Keratinocyte (primary cell): ENCODE data around the gene PTPN6.

Experiments used
- EZH2 ChIP-seq: IDR thresholded peaks from one replicate; pipeline ENCODE4 v1.6.1; 2012; ENCODE audit warnings: inconsistent platforms, mild to moderate bottlenecking, low read length, moderate library complexity
- TF ChIP-seq, protein P1 (sequence below), 3 experiments: IDR thresholded peaks in 1 of 3; conservative IDR thresholded peaks in 1 of 3; optimal IDR thresholded peaks in 1 of 3; 2 replicates in 2 of 3; 3 replicates in 1 of 3; pipeline versions ENCODE3 to v1.5.1; 2011; ENCODE audit warnings: low read length in 3 of 3, mild to moderate bottlenecking in 3 of 3, moderate library complexity in 2 of 3, control low read depth in 1 of 3, inconsistent platforms in 1 of 3; ENCODE audit not compliant: insufficient read depth in 2 of 3; ENCODE audit errors: extremely low read depth in 1 of 3

DNA sequence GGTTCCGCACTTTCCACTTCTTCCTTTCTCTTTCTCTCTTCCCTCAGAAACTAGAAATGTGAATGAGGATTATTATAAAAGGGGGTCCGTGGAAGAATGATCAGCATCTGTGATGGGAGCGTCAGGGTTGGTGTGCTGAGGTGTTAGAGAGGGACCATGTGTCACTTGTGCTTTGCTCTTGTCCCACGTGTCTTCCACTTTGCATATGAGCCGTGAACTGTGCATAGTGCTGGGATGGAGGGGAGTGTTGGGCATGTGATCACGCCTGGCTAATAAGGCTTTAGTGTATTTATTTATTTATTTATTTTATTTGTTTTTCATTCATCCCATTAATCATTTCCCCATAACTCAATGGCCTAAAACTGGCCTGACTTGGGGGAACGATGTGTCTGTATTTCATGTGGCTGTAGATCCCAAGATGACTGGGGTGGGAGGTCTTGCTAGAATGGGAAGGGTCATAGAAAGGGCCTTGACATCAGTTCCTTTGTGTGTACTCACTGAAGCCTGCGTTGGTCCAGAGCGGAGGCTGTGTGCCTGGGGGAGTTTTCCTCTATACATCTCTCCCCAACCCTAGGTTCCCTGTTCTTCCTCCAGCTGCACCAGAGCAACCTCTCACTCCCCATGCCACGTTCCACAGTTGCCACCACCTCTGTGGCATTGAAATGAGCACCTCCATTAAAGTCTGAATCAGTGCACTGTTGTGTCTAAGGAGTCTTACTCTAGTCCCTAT, 28.0 kb upstream of the PTPN6 start:
- TF ChIP-seq, protein P1, sequence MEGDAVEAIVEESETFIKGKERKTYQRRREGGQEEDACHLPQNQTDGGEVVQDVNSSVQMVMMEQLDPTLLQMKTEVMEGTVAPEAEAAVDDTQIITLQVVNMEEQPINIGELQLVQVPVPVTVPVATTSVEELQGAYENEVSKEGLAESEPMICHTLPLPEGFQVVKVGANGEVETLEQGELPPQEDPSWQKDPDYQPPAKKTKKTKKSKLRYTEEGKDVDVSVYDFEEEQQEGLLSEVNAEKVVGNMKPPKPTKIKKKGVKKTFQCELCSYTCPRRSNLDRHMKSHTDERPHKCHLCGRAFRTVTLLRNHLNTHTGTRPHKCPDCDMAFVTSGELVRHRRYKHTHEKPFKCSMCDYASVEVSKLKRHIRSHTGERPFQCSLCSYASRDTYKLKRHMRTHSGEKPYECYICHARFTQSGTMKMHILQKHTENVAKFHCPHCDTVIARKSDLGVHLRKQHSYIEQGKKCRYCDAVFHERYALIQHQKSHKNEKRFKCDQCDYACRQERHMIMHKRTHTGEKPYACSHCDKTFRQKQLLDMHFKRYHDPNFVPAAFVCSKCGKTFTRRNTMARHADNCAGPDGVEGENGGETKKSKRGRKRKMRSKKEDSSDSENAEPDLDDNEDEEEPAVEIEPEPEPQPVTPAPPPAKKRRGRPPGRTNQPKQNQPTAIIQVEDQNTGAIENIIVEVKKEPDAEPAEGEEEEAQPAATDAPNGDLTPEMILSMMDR (optimal IDR thresholded peaks at IDR 0.05 in 1 of 3, IDR thresholded peaks at IDR 0.05 in 1 of 3, conservative IDR thresholded peaks at IDR 0.05 in 1 of 3; ENCODE audit: extremely low read depth in 1 of 3, insufficient read depth in 2 of 3, low read length in 3 of 3), result no peak
- TF ChIP-seq EZH2, result no peak
